GM18526 (cell line): Measurements from ENCODE around the gene AVP.

Experiments used
- POLR2A ChIP-seq: IDR thresholded peaks from 3 replicates; pipeline ENCODE4 v1.6.1; 2011; ENCODE audit not compliant: insufficient read length; ENCODE audit errors: extremely low read depth

The AVP gene

GRCh38 chr20:3093861-3094361 is 9.4 kb upstream of the AVP start:
- TF ChIP-seq POLR2A, result no peak

GRCh38 chr20:3092611-3093379 is 8.3 kb upstream of the AVP start:
- no peak for TF ChIP-seq POLR2A

DNA sequence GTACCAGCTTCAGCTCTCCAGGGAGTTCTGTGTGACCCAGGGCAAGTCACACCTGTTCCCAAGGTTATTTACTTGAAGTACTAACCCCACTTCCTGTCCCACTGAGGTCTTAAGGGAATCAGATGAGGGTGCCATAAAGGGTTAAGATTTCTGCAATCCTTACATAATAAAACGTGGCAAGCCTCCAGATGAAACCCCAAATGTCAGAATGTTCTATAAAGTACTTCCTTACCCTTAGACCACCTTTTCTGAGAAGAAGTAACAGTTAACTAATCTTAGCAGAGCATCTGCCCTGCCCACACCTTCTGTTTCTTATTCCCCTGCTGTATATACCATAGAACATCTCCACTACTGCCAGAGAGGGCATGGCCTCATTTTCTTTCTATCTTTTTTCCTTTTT is 6.0 kb upstream of the AVP start:
- no peak for TF ChIP-seq POLR2A

GRCh38 chr20:3088031-3088430 is 3.5 kb upstream of the AVP start:
- no peak for TF ChIP-seq POLR2A

DNA sequence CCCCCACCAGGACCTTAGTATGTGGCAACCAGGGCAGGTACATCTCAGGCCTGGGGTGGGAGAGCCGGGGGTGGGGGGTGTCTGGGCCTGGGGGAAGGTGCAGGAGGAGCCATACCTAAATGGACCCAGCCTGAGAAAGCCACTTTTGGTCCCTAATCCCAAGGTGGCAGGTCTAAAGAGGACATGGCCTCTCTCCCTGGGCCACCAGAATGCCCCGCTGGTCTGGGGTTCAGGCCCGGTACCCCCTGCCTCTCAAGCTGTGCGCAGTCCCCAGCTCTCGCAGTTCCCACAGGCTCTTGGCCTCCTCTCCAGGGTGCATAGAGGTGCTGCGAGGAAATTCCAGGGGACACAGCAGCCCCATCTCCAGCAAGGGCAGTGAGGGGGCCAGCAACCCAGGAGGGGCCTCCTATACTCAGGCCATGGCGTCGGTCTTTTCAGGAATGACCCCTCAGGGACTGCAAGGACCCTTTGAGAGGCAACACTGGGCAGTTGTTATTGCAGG is 1.1 kb upstream of the AVP start:
- no peak for TF ChIP-seq POLR2A

DNA sequence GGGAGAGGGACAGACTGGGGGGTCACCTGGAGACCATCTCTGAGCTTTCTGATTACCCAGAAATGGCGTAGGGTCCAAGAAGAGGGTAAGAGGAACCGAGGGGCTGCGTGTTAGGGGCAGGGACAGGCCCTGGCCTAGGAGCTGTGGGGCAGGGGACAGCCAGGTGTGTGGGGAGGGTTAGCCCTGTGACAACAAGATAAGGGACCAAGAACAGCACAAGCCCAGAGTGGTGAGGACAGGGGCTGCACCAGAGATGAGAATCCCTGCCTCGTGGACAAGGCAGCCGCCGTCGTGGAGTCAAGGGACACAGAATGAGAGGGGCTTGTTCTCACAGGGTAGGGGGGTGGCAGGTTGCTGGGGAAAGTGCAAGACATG is 449 bp upstream of the AVP start:
- no peak for TF ChIP-seq POLR2A

GRCh38 chr20:3082955-3083952 is 1.3 kb downstream of the AVP start:
- TF ChIP-seq POLR2A, result no peak

GRCh38 chr20:3082306-3082951 is 2.1 kb downstream of the AVP start:
- TF ChIP-seq POLR2A, result no peak

DNA sequence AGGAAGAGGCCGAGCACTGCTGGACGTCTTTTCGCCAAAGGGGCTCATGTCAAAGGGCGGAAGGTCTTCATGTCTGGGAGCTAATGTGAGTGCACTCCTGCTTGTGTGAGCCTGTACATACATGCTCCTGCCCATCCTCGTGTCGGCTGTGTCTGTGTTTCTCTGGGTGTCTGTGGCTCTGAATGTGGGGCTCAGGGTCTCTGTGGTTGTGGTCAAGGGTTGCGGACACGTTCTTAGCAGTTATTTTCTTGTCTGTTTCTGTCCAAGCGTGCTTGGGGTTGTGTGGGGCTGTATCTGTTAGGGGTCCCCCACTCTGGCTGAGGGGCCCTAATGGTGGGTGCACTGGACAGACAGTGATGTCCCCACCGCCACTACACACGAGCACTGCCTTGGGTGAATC is 2.9 kb downstream of the AVP start:
- TF ChIP-seq POLR2A, result no peak

GRCh38 chr20:3080939-3081388 is 3.6 kb downstream of the AVP start:
- TF ChIP-seq POLR2A, result no peak

GRCh38 chr20:3077618-3078134 is 6.8 kb downstream of the AVP start:
- no peak for TF ChIP-seq POLR2A

GRCh38 chr20:3074812-3075211 is 9.7 kb downstream of the AVP start:
- TF ChIP-seq POLR2A, result no peak

GRCh38 chr20:3072530-3073250 is 11.8 kb downstream of the AVP start:
- TF ChIP-seq POLR2A, result no peak
